IMR-90 (cell line): ENCODE data around the gene EPHA6. TPM values are rescaled to one million over a fixed set of nuclear protein-coding genes. Genes with fewer than 3 reads are reported as not detected.
A peak's percentile ranks its signal among the peaks of the same experiment; 100 is the strongest.

ENCODE experiments used
- ATAC-seq: fragments of 200-7000 bp; cut with Tn5 transposase; 2 replicates; pipeline ENCODE4 v1.9.1; 2020; ENCODE audit warnings: low read depth, mild to moderate bottlenecking, moderate library complexity
- BruUV-seq: library from RNA; stranded (reverse); fragments of 400-500 nt; replicated peaks from 2 replicates; lab custom pipeline; 2021; lab: Mats Ljungman, UMichigan
- CTCF ChIA-PET: fragments of 300-600 bp; formaldehyde crosslinking; extraction: SDS; loops from one replicate; lab custom pipeline; 2021; ENCODE audit warnings: antibody characterized with exemption; lab: Yijun Ruan, JAX
- POLR2A ChIA-PET: fragments of 300-600 bp; sonication (Branson Sonifier 250); formaldehyde crosslinking; loops from one replicate; lab custom pipeline; 2022; ENCODE audit warnings: antibody characterized with exemption; ENCODE audit not compliant: unreplicated experiment; lab: Charles Lee
- DNase-seq: peaks from one replicate; pipeline ENCODE4 v3.0.0; 2013
- H2AFZ ChIP-seq: replicated peaks from 2 replicates; pipeline ENCODE3; 2013; ENCODE audit warnings: low read length, mild to moderate bottlenecking; ENCODE audit not compliant: poor library complexity
- H2AK5ac ChIP-seq: 2 replicates; pipeline ENCODE4 v1.6.1; 2013; ENCODE audit warnings: low read depth, low read length, inconsistent platforms
- H2AK9ac ChIP-seq: replicated peaks from 2 replicates; pipeline ENCODE3; 2013; ENCODE audit warnings: mild to moderate bottlenecking, low read depth, low read length, moderate library complexity; ENCODE audit not compliant: poor library complexity
- H2BK120ac ChIP-seq: 2 replicates; pipeline ENCODE4 v1.6.1; 2013; ENCODE audit warnings: low read depth, low read length, inconsistent platforms
- H2BK15ac ChIP-seq: 3 replicates; pipeline ENCODE4 v1.6.1; 2013; ENCODE audit warnings: low read depth, low read length, inconsistent platforms
- H2BK20ac ChIP-seq: 2 replicates; pipeline ENCODE4 v1.6.1; 2013; ENCODE audit warnings: low read depth, mild to moderate bottlenecking, inconsistent platforms, low read length, moderate library complexity
- H2BK5ac ChIP-seq: 2 replicates; pipeline ENCODE4 v1.6.1; 2013; ENCODE audit warnings: mild to moderate bottlenecking, low read depth, low read length, inconsistent platforms; ENCODE audit not compliant: poor library complexity, severe bottlenecking
- H3K14ac ChIP-seq: replicated peaks from 2 replicates; pipeline ENCODE4 v1.6.1; 2013; ENCODE audit warnings: low read depth, low read length, inconsistent platforms
- H3K18ac ChIP-seq: 2 replicates; pipeline ENCODE4 v1.6.1; 2013; ENCODE audit warnings: low read depth, low read length, control low read depth
- H3K23ac ChIP-seq: 2 replicates; pipeline ENCODE4 v1.6.1; 2013; ENCODE audit warnings: low read depth, low read length, inconsistent platforms
- H3K27ac ChIP-seq: 2 replicates; pipeline ENCODE4 v1.5.1; 2013; ENCODE audit warnings: mild to moderate bottlenecking, control low read depth, low read length; ENCODE audit not compliant: insufficient read depth
- H3K27me3 ChIP-seq: 2 replicates; pipeline ENCODE4 v1.6.1; 2013; ENCODE audit warnings: low read length; ENCODE audit not compliant: control insufficient read depth, insufficient read depth
- H3K36me3 ChIP-seq: 2 replicates; pipeline ENCODE4 v1.6.1; 2013; ENCODE audit warnings: low read length, mixed read lengths; ENCODE audit not compliant: control insufficient read depth, insufficient read depth
- H3K4ac ChIP-seq: 2 replicates; pipeline ENCODE4 v1.6.1; 2013; ENCODE audit warnings: low read depth, low read length, inconsistent platforms
- H3K4me1 ChIP-seq: 2 replicates; pipeline ENCODE4 v1.6.1; 2013; ENCODE audit warnings: low read length, mixed read lengths; ENCODE audit not compliant: control insufficient read depth, insufficient read depth
- H3K4me2 ChIP-seq: 2 replicates; pipeline ENCODE4 v1.6.1; 2013; ENCODE audit warnings: low read depth, mild to moderate bottlenecking, control low read depth, low read length, moderate library complexity
- H3K4me3 ChIP-seq: 2 replicates; pipeline ENCODE4 v1.5.1; 2013; ENCODE audit warnings: low read depth, mild to moderate bottlenecking, control low read depth, low read length, moderate library complexity; ENCODE audit not compliant: insufficient read depth
- H3K56ac ChIP-seq: 2 replicates; pipeline ENCODE4 v1.6.1; 2013; ENCODE audit warnings: low read length, inconsistent platforms; ENCODE audit not compliant: insufficient read depth; ENCODE audit errors: extremely low read depth
- H3K79me1 ChIP-seq, 2 experiments: 2 replicates each; pipeline ENCODE4 v1.6.1; 2013; ENCODE audit warnings: low read length in 2 of 2, inconsistent platforms in 1 of 2, low read depth in 1 of 2
- H3K9ac ChIP-seq: 2 replicates; pipeline ENCODE4 v1.6.1; 2013; ENCODE audit warnings: low read depth, low read length, control low read depth
- H3K9me1 ChIP-seq: 2 replicates; pipeline ENCODE4 v1.6.1; 2013; ENCODE audit warnings: low read length, inconsistent platforms; ENCODE audit not compliant: insufficient read depth
- H3K9me3 ChIP-seq: 2 replicates; pipeline ENCODE4 v1.6.1; 2013; ENCODE audit warnings: low read length; ENCODE audit not compliant: control insufficient read depth, insufficient read depth
- H4K20me1 ChIP-seq: 2 replicates; pipeline ENCODE4 v1.6.1; 2013; ENCODE audit warnings: low read length, inconsistent platforms; ENCODE audit not compliant: insufficient read depth
- H4K5ac ChIP-seq: 2 replicates; pipeline ENCODE4 v1.6.1; 2013; ENCODE audit warnings: mild to moderate bottlenecking, low read depth, low read length, control low read depth
- H4K8ac ChIP-seq, 2 experiments: 2 replicates each; pipeline ENCODE4 v1.6.1; 2013; ENCODE audit warnings: low read depth in 2 of 2, low read length in 2 of 2, control low read depth in 1 of 2, inconsistent platforms in 1 of 2
- H4K91ac ChIP-seq: 2 replicates; pipeline ENCODE4 v1.6.1; 2013; ENCODE audit warnings: low read depth, low read length, inconsistent platforms; ENCODE audit not compliant: insufficient read depth
- BHLHE40 ChIP-seq: fragments of 150-350 bp; IDR thresholded peaks from 2 replicates; pipeline ENCODE4 v1.6.1; 2016; ENCODE audit warnings: mild to moderate bottlenecking, low read depth, low read length
- MAFK ChIP-seq: IDR thresholded peaks from 2 replicates; pipeline ENCODE4 v1.6.1; 2012; ENCODE audit warnings: low read depth, low read length, improper control_type of control experiment
- NFE2L2 ChIP-seq: fragments of 150-350 bp; IDR thresholded peaks from 2 replicates; pipeline ENCODE4 v1.6.1; 2016; ENCODE audit warnings: low read depth, mild to moderate bottlenecking, low read length
- RCOR1 ChIP-seq: IDR thresholded peaks from 2 replicates; pipeline ENCODE4 v1.6.1; 2012; ENCODE audit warnings: mild to moderate bottlenecking, low read length, improper control_type of control experiment; ENCODE audit not compliant: insufficient replicate concordance
- SMC3 ChIP-seq: fragments of 150-350 bp; IDR thresholded peaks from 2 replicates; pipeline ENCODE4 v1.6.1; 2016; ENCODE audit warnings: low read depth, mild to moderate bottlenecking, antibody characterized with exemption, low read length, moderate library complexity
- dilution Hi-C: fragments of 300-500 bp; cut with HindIII; formaldehyde crosslinking; loops from one replicate; pipeline ENCODE4 v1.14.3; 2018; ENCODE audit warnings: low sequenced_read_pairs; ENCODE audit not compliant: unreplicated experiment
- in situ Hi-C: fragments of 300-500 bp; cut with MboI; formaldehyde crosslinking; loops from 3 replicates; pipeline ENCODE4 v1.14.3; 2019; ENCODE audit warnings: low sequenced_read_pairs, inconsistent platforms, mixed read lengths
- intact Hi-C: fragments of 100-400 bp; cut with micrococcal nuclease; formaldehyde crosslinking; loops from 2 replicates; pipeline ENCODE4 v1.10.0; 2022
- polyA plus RNA-seq, 3 experiments: library from polyadenylated mRNA; depleted of rRNA; stranded (reverse); fragments of >200 nt; gene quantifications; 2 replicates each; pipeline ENCODE4 v1.2.3, GENCODE V29; 2012; ENCODE audit warnings: low replicate concordance in 1 of 3
- total RNA-seq: library from RNA; depleted of rRNA; stranded (reverse); fragments of >200 nt; gene quantifications from 2 replicates; pipeline ENCODE4 v1.2.3, GENCODE V29; 2012

EPHA6 gene
- total and polyA plus RNA-seq, 2 of the 4 experiments (the other 2 are of a cell fraction) = not detected

DNA sequence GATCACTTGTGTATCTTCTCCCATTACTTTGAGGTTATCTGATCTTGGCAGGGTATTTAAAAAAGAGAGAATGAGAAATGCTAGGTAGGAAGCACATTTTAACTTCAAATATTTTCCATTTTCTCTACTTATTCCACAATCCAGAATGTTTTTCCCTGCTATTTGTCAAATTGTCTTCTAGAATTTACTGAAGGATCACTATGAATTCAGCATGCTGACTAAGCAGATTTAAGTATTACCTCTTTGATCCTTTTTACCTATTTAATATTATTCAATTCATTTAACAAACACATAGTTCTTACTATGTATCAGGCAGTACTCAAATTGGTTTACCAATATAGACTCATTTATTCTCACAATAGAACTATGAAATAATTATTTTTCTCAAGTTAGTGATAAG lies 486.7 kb downstream of the EPHA6 start:
- Histone ChIP-seq H3K27me3 (no peaks in the 10 kb centered on the region), H2AK9ac (no peak overlapping the region), H3K9me1 (no peaks in the 10 kb centered on the region), H3K56ac (no peak overlapping the region), H3K4me1 (no peaks in the 10 kb centered on the region), H2BK5ac (no peak overlapping the region), H4K5ac (no peak overlapping the region), H3K23ac (no peak overlapping the region), H3K36me3 (no peaks in the 10 kb centered on the region), H2AFZ (no peak overlapping the region), H2BK15ac (no peak overlapping the region), H3K18ac (no peak overlapping the region), H4K8ac (no peak overlapping the region), H2BK120ac (no peak overlapping the region), H3K4me2 (no peak overlapping the region), H3K79me1 (no peaks in the 10 kb centered on the region), H3K4me3 (no peak overlapping the region), H3K9me3 (peaks cover 8% of the 10 kb centered on the region), H3K4ac (no peak overlapping the region), H3K27ac (no peak overlapping the region), H4K20me1 (no peaks in the 10 kb centered on the region), H3K9ac (no peak overlapping the region), H3K14ac (no peak overlapping the region), H2AK5ac (no peak overlapping the region), H4K91ac (no peak overlapping the region), H2BK20ac (no peak overlapping the region)
- TF ChIP-seq RCOR1 (no peak), SMC3 (no peak), BHLHE40 (no peak), MAFK (peak; percentile 96), NFE2L2 (no peak)
- no peak for DNase-seq
- no TSS peak for BruUV-seq
- ChIA-PET POLR2A (no interaction called here), CTCF (no interaction called here)
- in situ Hi-C loops = no loop called here
- no peak for ATAC-seq
- intact Hi-C loops = no loop called here
- dilution Hi-C loops = no loop called here
